Mammary epithelial cell (primary cell): ENCODE data around the gene EEF2KMT.
"Not testable (repeated sequence)": the region's sequence is repeated elsewhere in the genome, so short reads cannot be mapped to it uniquely, and the experiment has no call there.

Source experiments
- CTCF ChIP-seq, 2 donors: IDR thresholded peaks in 1 of 2; conservative IDR thresholded peaks in 1 of 2; 2 replicates each; pipeline ENCODE4 v1.5.1; 2011 to 2012; ENCODE audit warnings: inconsistent platforms in 2 of 2, low read length in 2 of 2, mild to moderate bottlenecking in 2 of 2, control low read depth in 1 of 2, low read depth in 1 of 2; ENCODE audit not compliant: insufficient read depth in 1 of 2; ENCODE audit errors: extremely low read depth in 1 of 2
- EZH2 ChIP-seq: IDR thresholded peaks from 2 replicates; pipeline ENCODE4 v1.6.1; 2012; ENCODE audit warnings: low read length, inconsistent platforms, borderline replicate concordance

- TF ChIP-seq CTCF (conservative IDR thresholded peaks at IDR 0.05 in 1 of 2, IDR thresholded peaks at IDR 0.05 in 1 of 2; ENCODE audit: extremely low read depth in 1 of 2, insufficient read depth in 1 of 2, low read depth in 1 of 2, low read length in 2 of 2); EZH2: not testable (repeated sequence)
Measured at GRCh38 chr16:5117300-5118087, 19.9 kb upstream of the EEF2KMT start.
